Endothelial cell of umbilical vein (primary cell): Measurements from ENCODE around the gene ARRB1. TPM values are rescaled to one million over a fixed set of nuclear protein-coding genes. Genes with fewer than 3 reads are reported as not detected.

ENCODE experiments used
- BruUV-seq: library from RNA; stranded (reverse); fragments of 400-500 nt; replicated peaks from 2 replicates; lab custom pipeline; 2021; lab: Mats Ljungman, UMichigan
- CTCF ChIA-PET: fragments of 300-600, 350-600 bp; sonication (Branson Sonifier 250); formaldehyde crosslinking; loops from one replicate; lab custom pipeline; 2021; ENCODE audit warnings: antibody characterized with exemption, inconsistent platforms; lab: Charles Lee
- POLR2A ChIA-PET: fragments of 300-600, 350-600 bp; sonication (Branson Sonifier 250); formaldehyde crosslinking; loops from one replicate; lab custom pipeline; 2021; ENCODE audit warnings: antibody characterized with exemption, inconsistent platforms; lab: Charles Lee
- DNase-seq: peaks from one replicate; pipeline ENCODE4 v3.0.0-alpha.2; 2011; ENCODE audit warnings: low read depth, low spot score
- FAIRE-seq: peaks from 2 replicates; lab custom pipeline; 2011; peaks lifted over from hg19 to GRCh38; lab: Jason Lieb, UNC
- H2AFZ ChIP-seq: 2 replicates; pipeline ENCODE4 v1.6.0; 2012; ENCODE audit warnings: low read depth, low read length, control low read depth, inconsistent platforms
- H3K27ac ChIP-seq: 2 replicates; pipeline ENCODE4 v1.5.1; 2011; ENCODE audit warnings: low read depth, mild to moderate bottlenecking, control low read depth, low read length, moderate library complexity; ENCODE audit not compliant: insufficient read depth
- H3K27me3 ChIP-seq, 2 experiments: 2 replicates each; pipeline versions ENCODE4 v1.6.0 to v1.6.1; 2011; ENCODE audit warnings: low read length in 2 of 2, mixed read lengths in 1 of 2; ENCODE audit not compliant: control insufficient read depth in 2 of 2, insufficient read depth in 2 of 2
- H3K36me3 ChIP-seq, 2 experiments: 2 replicates in 1 of 2; 3 replicates in 1 of 2; pipeline ENCODE4 v1.5.1; 2011; ENCODE audit warnings: low read length in 2 of 2, mild to moderate bottlenecking in 1 of 2, moderate library complexity in 1 of 2; ENCODE audit not compliant: control insufficient read depth in 2 of 2, insufficient read depth in 2 of 2; ENCODE audit errors: extremely low read depth in 1 of 2
- H3K4me1 ChIP-seq: 3 replicates; pipeline ENCODE4 v1.5.1; 2011; ENCODE audit warnings: mild to moderate bottlenecking, low read length; ENCODE audit not compliant: control insufficient read depth, insufficient read depth; ENCODE audit errors: extremely low read depth
- H3K4me2 ChIP-seq: 2 replicates; pipeline ENCODE4 v1.6.1; 2011; ENCODE audit warnings: low read length, control low read depth, mixed read lengths; ENCODE audit not compliant: insufficient read depth
- H3K4me3 ChIP-seq, 3 experiments: fragments of 200-600 bp in 1 of 3; sonication (generic), shearing (Covaris generic) in 1 of 3; replicated peaks in 1 of 3; 2 replicates each; pipeline ENCODE4 v1.5.1; 2011 to 2016; ENCODE audit warnings: control low read depth in 3 of 3, low read length in 3 of 3, mild to moderate bottlenecking in 2 of 3, inconsistent platforms in 1 of 3, low read depth in 1 of 3, moderate library complexity in 1 of 3; ENCODE audit not compliant: insufficient read depth in 1 of 3
- H3K79me2 ChIP-seq: 2 replicates; pipeline ENCODE4 v1.6.0; 2012; ENCODE audit warnings: low read length, inconsistent platforms; ENCODE audit not compliant: control insufficient read depth, insufficient read depth
- H3K9ac ChIP-seq: replicated peaks from 2 replicates; pipeline ENCODE3; 2011; ENCODE audit warnings: low read length, control low read depth; ENCODE audit not compliant: insufficient read depth; ENCODE audit errors: extremely low read depth
- H3K9me1 ChIP-seq: replicated peaks from 3 replicates; pipeline ENCODE4 v1.6.0; 2011; ENCODE audit warnings: mild to moderate bottlenecking, low read length; ENCODE audit not compliant: control insufficient read depth, insufficient read depth; ENCODE audit errors: extremely low read depth
- H3K9me3 ChIP-seq: replicated peaks from 2 replicates; pipeline ENCODE4 v1.5.1; 2012; ENCODE audit warnings: low read length, inconsistent platforms; ENCODE audit not compliant: control insufficient read depth, insufficient read depth
- H4K20me1 ChIP-seq: replicated peaks from 2 replicates; pipeline ENCODE3; 2011; ENCODE audit warnings: mild to moderate bottlenecking, low read length; ENCODE audit not compliant: control insufficient read depth, insufficient read depth; ENCODE audit errors: extremely low read depth
- EZH2 ChIP-seq: IDR thresholded peaks from 2 replicates; pipeline ENCODE4 v1.6.1; 2012; ENCODE audit warnings: borderline replicate concordance, low read depth, mild to moderate bottlenecking, moderate library complexity, low read length, inconsistent platforms; ENCODE audit not compliant: severe bottlenecking
- FOS ChIP-seq: IDR thresholded peaks from 2 replicates; pipeline ENCODE4 v1.6.1; 2011; ENCODE audit warnings: mild to moderate bottlenecking, low read length, moderate library complexity, borderline replicate concordance; ENCODE audit not compliant: insufficient read depth
- GATA2 ChIP-seq: IDR thresholded peaks from 2 replicates; pipeline ENCODE4 v1.7.0; 2011; ENCODE audit warnings: low read depth, mild to moderate bottlenecking, moderate library complexity, mixed read lengths, low read length; ENCODE audit not compliant: insufficient read length, insufficient read depth
- JUN ChIP-seq: IDR thresholded peaks from 2 replicates; pipeline ENCODE4 v1.6.1; 2011; ENCODE audit warnings: borderline replicate concordance, low read depth; ENCODE audit not compliant: insufficient read length, insufficient read depth
- MYC ChIP-seq: IDR thresholded peaks from one replicate; pipeline ENCODE4 v1.6.1; 2011; ENCODE audit warnings: mild to moderate bottlenecking, low read depth, low read length
- POLR2A ChIP-seq: IDR thresholded peaks from 2 replicates; pipeline ENCODE4 v1.6.1; 2012; ENCODE audit warnings: low read depth, mild to moderate bottlenecking, control low read depth, low read length
- POLR2AphosphoS5 ChIP-seq: IDR thresholded peaks from 2 replicates; pipeline ENCODE4 v1.6.1; 2012; ENCODE audit warnings: low read depth, mild to moderate bottlenecking, control low read depth, low read length, moderate library complexity; ENCODE audit not compliant: insufficient read depth
- dilution Hi-C: fragments of 300-500 bp; cut with MboI; formaldehyde crosslinking; loops from one replicate; pipeline ENCODE4 v1.15.0; 2019; ENCODE audit warnings: low sequenced_read_pairs; ENCODE audit not compliant: extremely low pct_ligation_motif_present
- intact Hi-C: fragments of 100-400 bp; cut with micrococcal nuclease; formaldehyde crosslinking; loops from one replicate; pipeline ENCODE4 v1.10.0; 2022
- polyA plus RNA-seq, 4 experiments: library from polyadenylated mRNA; depleted of rRNA in 3 of 4; stranded (reverse) in 3 of 4; unstranded in 1 of 4; fragments of >200 nt; gene quantifications; 2 replicates each; pipeline versions ENCODE4 v1.2.1 to v1.2.3, GENCODE V29; 2011 to 2012; ENCODE audit warnings: missing spikeins in 1 of 4
- total RNA-seq: library from RNA; stranded (reverse); gene quantifications from 2 replicates; pipeline ENCODE4 v1.2.3, GENCODE V29; 2021
- TF ChIP-seq, protein P1 (sequence below): IDR thresholded peaks from 2 replicates; pipeline ENCODE4 v1.6.1; 2011; ENCODE audit not compliant: insufficient read depth, insufficient read length
- TF ChIP-seq, protein P2 (sequence below), 2 donors: IDR thresholded peaks; 1 replicate in 1 of 2; 2 replicates in 1 of 2; pipeline ENCODE4 v1.5.1; 2011; ENCODE audit warnings: low read length in 2 of 2, mild to moderate bottlenecking in 2 of 2, moderate library complexity in 2 of 2, control low read depth in 1 of 2, inconsistent platforms in 1 of 2, low read depth in 1 of 2; ENCODE audit not compliant: insufficient read depth in 1 of 2; ENCODE audit errors: extremely low read depth in 1 of 2

Gene ARRB1
- total and polyA plus RNA-seq, 2 donors (not counting 3 experiments of a cell fraction or from before 2014, with no cell fraction given) = 63.9 to 92.6 TPM

DNA sequence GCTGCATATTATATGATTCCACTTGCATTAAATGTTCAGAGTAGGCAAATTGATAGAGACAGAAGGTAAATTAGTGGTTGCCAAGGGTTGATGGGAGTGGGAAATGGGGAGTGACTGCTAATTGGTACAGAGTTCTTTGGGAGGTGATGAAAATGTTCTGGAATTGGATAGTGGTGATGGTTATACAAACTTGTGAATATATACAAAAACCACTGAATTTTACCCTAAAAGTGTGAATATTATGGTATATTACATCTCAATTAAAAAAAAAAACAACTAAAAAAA, 52.5 kb downstream of the ARRB1 start:
- no peaks in the 10 kb centered on the region for H3K9me3 ChIP-seq
- no TSS peak for BruUV-seq
- no peak overlapping the region for H3K9ac ChIP-seq
- no peak overlapping the region for H3K4me2 ChIP-seq
- peaks cover 1% of the 10 kb centered on the region for H3K79me2 ChIP-seq
- dilution Hi-C loops = no loop called here
- intact Hi-C loops = no loop called here
- no peak overlapping the region for H3K4me3 ChIP-seq
- FAIRE-seq = no peak
- H3K36me3 ChIP-seq = peaks cover 0 to 5% of the 10 kb centered on the region in 2 experiments
- peaks cover 6% of the 10 kb centered on the region for H3K4me1 ChIP-seq
- TF ChIP-seq GATA2 = no peak
- TF ChIP-seq POLR2AphosphoS5 = no peak
- no peak for TF ChIP-seq FOS
- TF ChIP-seq MYC = no peak
- TF ChIP-seq, protein P1, sequence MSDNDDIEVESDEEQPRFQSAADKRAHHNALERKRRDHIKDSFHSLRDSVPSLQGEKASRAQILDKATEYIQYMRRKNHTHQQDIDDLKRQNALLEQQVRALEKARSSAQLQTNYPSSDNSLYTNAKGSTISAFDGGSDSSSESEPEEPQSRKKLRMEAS = no peak
- TF ChIP-seq JUN = no peak
- TF ChIP-seq, protein P2, sequence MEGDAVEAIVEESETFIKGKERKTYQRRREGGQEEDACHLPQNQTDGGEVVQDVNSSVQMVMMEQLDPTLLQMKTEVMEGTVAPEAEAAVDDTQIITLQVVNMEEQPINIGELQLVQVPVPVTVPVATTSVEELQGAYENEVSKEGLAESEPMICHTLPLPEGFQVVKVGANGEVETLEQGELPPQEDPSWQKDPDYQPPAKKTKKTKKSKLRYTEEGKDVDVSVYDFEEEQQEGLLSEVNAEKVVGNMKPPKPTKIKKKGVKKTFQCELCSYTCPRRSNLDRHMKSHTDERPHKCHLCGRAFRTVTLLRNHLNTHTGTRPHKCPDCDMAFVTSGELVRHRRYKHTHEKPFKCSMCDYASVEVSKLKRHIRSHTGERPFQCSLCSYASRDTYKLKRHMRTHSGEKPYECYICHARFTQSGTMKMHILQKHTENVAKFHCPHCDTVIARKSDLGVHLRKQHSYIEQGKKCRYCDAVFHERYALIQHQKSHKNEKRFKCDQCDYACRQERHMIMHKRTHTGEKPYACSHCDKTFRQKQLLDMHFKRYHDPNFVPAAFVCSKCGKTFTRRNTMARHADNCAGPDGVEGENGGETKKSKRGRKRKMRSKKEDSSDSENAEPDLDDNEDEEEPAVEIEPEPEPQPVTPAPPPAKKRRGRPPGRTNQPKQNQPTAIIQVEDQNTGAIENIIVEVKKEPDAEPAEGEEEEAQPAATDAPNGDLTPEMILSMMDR (IDR thresholded peaks at IDR 0.05; ENCODE audit: extremely low read depth in 1 of 2, insufficient read depth in 1 of 2, low read depth in 1 of 2, low read length in 2 of 2) = no peak
- no peak for TF ChIP-seq POLR2A
- no peak for TF ChIP-seq EZH2
- no peak for DNase-seq
- no peaks in the 10 kb centered on the region for H3K9me1 ChIP-seq
- no peak overlapping the region for H2AFZ ChIP-seq
- POLR2A ChIA-PET = no interaction called here
- no peak overlapping the region for H3K27ac ChIP-seq
- H3K27me3 ChIP-seq = no peaks in the 10 kb centered on the region
- CTCF ChIA-PET = no interaction called here
- H4K20me1 ChIP-seq = no peaks in the 10 kb centered on the region
